HEK293T (cell line): Measurements from ENCODE around the gene PIK3CB.
"Not testable (repeated sequence)": the region's sequence is repeated elsewhere in the genome, so short reads cannot be mapped to it uniquely, and the experiment has no call there.

Source experiments
- CTCF ChIA-PET: fragments of 350-600 bp; formaldehyde crosslinking; extraction: SDS; loops from one replicate; lab custom pipeline; 2021; ENCODE audit warnings: antibody characterized with exemption, inconsistent platforms; lab: Yijun Ruan, JAX
- POLR2A ChIA-PET: fragments of 350-600 bp; formaldehyde crosslinking; extraction: SDS; loops from one replicate; lab custom pipeline; 2020; ENCODE audit warnings: antibody characterized with exemption, inconsistent platforms; lab: Yijun Ruan, JAX
- DNase-seq: peaks from one replicate; pipeline ENCODE4 v3.0.0; 2012; ENCODE audit warnings: mixed read lengths; ENCODE audit errors: extremely low spot score
- ARNT ChIP-seq: fragments of 450-650 bp; IDR thresholded peaks from 2 replicates; pipeline ENCODE4 v1.6.1; 2017; ENCODE audit warnings: mild to moderate bottlenecking
- BHLHE40 ChIP-seq: fragments of 450-650 bp; IDR thresholded peaks from 2 replicates; pipeline ENCODE4 v1.6.1; 2016; ENCODE audit warnings: mild to moderate bottlenecking, moderate library complexity, borderline replicate concordance
- CTBP1 ChIP-seq: fragments of 450-650 bp; IDR thresholded peaks from 2 replicates; pipeline ENCODE4 v1.6.1; 2016; ENCODE audit warnings: borderline replicate concordance
- ELF4 ChIP-seq: fragments of 450-650 bp; IDR thresholded peaks from 2 replicates; pipeline ENCODE4 v1.6.1; 2017; ENCODE audit warnings: antibody characterized with exemption
- FOXA1 ChIP-seq: fragments of 450-650 bp; IDR thresholded peaks from 2 replicates; pipeline ENCODE4 v1.6.1; 2016; ENCODE audit warnings: mild to moderate bottlenecking
- FOXK2 ChIP-seq: fragments of 450-650 bp; IDR thresholded peaks from 2 replicates; pipeline ENCODE4 v1.6.1; 2016; ENCODE audit warnings: mild to moderate bottlenecking
- FOXM1 ChIP-seq: fragments of 450-650 bp; IDR thresholded peaks from 2 replicates; pipeline ENCODE4 v1.6.1; 2017; ENCODE audit warnings: mild to moderate bottlenecking, borderline replicate concordance
- HDGF ChIP-seq: fragments of 450-650 bp; IDR thresholded peaks from 2 replicates; pipeline ENCODE4 v1.6.1; 2017; ENCODE audit warnings: antibody characterized with exemption, borderline replicate concordance
- L3MBTL2 ChIP-seq: fragments of 450-650 bp; conservative IDR thresholded peaks from 2 replicates; pipeline ENCODE4 v1.6.1; 2016; ENCODE audit warnings: mild to moderate bottlenecking
- LEF1 ChIP-seq: fragments of 450-650 bp; IDR thresholded peaks from 2 replicates; pipeline ENCODE4 v1.6.1; 2017; ENCODE audit warnings: mild to moderate bottlenecking, borderline replicate concordance
- NFRKB ChIP-seq: fragments of 450-650 bp; IDR thresholded peaks from 2 replicates; pipeline ENCODE4 v1.6.1; 2016; ENCODE audit warnings: mild to moderate bottlenecking, moderate library complexity
- SP1 ChIP-seq: fragments of 450-650 bp; IDR thresholded peaks from 2 replicates; pipeline ENCODE4 v1.6.1; 2017
- SUZ12 ChIP-seq: fragments of 450-650 bp; IDR thresholded peaks from 2 replicates; pipeline ENCODE4 v1.6.1; 2016; ENCODE audit warnings: mild to moderate bottlenecking
- TARDBP ChIP-seq: fragments of 450-650 bp; IDR thresholded peaks from 2 replicates; pipeline ENCODE4 v1.6.1; 2016
- ZNF384 ChIP-seq: fragments of 450-650 bp; IDR thresholded peaks from 2 replicates; pipeline ENCODE4 v1.6.1; 2016
- TF ChIP-seq, protein P1 (sequence below): fragments of 450-650 bp; IDR thresholded peaks from 2 replicates; pipeline ENCODE4 v1.6.1; 2016

The PIK3CB gene

DNA sequence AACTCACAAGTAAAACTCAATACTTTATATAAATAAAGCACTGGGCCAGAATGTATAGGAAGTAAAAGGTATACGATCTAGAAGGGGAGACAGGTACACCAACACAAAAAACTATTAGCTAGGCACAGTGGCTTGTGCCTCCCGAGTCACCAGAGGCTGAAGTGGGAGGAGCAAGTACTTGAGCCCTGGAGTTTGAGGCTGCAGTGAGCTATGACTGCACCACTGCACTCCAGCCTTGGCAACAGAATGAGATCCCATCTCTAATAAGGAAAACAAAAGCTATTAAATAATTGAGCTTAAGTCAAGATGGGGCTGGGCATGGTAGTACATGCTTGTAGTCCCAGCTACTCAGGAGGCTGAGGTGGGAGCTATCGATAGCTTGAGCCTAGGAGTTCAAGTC lies 17.0 kb downstream of the PIK3CB start:
- ChIA-PET POLR2A (interaction anchor here (1.2 kb wide), 1 partner anchor 18 kb away, joined by 4 read pairs; no protein-coding TSS in a partner anchor), CTCF (no interaction called here)
- DNase-seq, result no peak
- TF ChIP-seq FOXM1, result no peak
- no peak for TF ChIP-seq LEF1
- TF ChIP-seq HDGF, result no peak

DNA sequence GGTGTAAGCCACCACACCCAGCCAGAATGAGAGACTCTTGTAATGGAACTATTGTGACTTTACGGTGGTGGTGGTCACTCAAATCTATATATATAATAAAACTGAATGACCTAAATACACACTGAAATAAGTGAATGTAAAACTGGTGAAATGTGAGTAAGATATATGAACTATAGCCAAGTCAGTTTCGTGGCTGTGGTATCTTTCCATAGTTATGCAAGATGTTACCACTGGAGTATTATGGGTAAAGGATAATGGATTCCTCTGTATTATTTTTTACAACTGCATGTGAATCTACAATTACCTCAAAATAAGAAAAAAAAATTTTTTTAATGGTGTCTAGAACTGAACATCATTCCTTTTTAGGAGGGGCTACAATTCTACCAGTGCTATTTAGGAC lies 21.9 kb downstream of the PIK3CB start:
- DNase-seq, result no peak
- ChIA-PET CTCF (no interaction called here), POLR2A (no interaction called here)
- TF ChIP-seq FOXM1, result no peak
- no peak for TF ChIP-seq HDGF
- no peak for TF ChIP-seq BHLHE40

DNA sequence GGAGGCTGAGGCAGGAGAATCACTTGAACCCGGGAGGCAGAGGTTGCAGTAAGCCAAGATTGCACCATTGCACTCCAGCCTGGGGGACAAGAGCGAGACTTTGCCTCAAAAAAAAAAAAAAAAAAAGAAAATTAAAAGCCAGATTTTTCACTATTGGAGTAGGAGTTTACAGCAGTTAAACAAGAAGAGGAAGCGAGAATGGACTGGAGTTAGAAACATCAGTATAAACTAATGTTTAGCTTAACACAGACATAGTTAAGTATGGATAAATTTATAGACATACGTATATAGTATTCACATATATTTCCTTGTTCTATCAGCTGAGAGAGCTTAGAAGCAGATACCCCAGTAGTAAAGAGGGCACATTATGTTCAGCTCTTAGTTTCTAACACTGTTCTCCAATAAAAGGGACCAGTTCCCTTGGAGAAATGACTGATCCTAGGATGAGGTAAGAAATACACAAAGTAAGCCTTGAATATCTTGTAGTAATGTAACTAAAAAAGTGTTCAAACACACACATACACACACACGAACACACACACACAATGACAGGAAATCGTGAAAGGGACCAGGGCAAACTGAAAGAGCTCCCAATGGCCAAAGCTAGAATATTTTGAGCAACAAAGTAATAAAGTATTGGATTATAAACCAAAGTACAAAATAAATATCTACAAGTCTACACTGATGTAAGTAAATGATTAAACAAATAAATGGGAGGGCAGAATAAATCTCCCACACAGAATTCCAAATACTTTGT lies 25.1 kb downstream of the PIK3CB start:
- CTCF ChIA-PET, result no interaction called here
- DNase-seq, result no peak
- no peak for TF ChIP-seq LEF1
- POLR2A ChIA-PET, result no interaction called here

DNA sequence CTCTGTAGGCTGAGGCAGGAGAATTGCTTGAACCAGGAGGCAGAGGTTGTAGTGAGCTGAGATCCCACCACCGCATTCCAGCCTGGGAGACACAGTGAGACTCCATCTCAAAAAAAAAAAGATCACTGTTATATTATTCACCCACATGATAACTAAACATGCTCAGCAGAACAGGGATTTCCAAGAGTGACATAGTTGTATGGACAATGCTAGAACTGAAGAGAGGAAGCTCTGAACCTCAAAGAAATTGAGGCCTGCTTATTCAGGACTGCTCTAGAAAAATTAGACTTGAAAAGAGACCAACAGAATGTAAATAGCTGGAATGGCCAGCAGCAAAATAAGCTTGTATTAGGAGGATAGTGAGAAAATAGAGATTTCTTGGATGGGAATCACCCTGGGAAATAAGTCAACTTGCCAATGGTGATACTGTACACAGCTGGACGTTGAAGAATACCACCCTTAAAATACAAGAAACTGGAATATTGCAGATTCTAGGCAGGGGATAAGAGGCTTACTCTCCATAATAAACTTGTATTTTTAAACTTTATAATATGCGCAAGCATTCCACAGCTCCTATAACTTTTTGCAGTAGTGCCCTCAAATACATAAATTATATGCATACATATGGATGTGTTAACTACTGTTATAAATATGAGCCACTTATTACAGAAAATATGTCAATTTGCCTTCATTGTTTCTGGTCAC lies 28.2 kb downstream of the PIK3CB start:
- ChIA-PET POLR2A (interaction anchor here (1.4 kb wide), 1 partner anchor 10 kb away, joined by 3 read pairs; no protein-coding TSS in a partner anchor), CTCF (no interaction called here)
- TF ChIP-seq, protein P1, sequence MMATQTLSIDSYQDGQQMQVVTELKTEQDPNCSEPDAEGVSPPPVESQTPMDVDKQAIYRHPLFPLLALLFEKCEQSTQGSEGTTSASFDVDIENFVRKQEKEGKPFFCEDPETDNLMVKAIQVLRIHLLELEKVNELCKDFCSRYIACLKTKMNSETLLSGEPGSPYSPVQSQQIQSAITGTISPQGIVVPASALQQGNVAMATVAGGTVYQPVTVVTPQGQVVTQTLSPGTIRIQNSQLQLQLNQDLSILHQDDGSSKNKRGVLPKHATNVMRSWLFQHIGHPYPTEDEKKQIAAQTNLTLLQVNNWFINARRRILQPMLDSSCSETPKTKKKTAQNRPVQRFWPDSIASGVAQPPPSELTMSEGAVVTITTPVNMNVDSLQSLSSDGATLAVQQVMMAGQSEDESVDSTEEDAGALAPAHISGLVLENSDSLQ, result no peak
- TF ChIP-seq ELF4, result no peak
- TF ChIP-seq SP1, result no peak
- DNase-seq, result no peak

DNA sequence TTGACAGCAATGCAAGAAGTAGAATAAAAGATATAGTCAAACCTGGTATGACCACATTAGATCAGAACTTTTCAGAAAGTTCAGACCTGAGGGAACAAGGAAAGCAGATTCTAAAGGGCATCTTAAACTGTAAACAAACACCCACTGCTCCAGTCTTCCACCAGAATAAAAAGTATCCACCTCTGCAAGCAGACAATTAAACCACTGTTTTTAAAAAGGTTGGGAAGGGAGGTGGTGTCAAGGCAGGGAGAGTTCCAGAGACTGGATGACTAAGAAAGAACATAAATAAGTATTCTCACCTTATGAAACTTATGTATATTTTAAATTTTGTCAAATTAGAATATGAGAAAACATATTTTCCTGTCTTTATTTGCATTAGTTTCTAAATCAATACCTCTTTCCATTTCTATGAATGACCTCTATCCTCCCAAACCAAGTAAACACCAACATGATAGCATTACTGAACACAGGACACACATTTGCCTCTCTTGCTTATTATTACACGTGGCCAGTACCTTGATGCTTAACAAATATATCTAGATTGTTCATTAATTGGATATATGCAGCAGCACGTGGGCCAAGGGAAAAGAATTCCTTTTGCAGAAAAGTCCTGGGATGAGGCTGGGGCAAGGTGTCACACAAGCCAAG lies 31.6 kb downstream of the PIK3CB start:
- no peak for DNase-seq
- POLR2A ChIA-PET, result no interaction called here
- no peak for TF ChIP-seq HDGF
- CTCF ChIA-PET, result no interaction called here

DNA sequence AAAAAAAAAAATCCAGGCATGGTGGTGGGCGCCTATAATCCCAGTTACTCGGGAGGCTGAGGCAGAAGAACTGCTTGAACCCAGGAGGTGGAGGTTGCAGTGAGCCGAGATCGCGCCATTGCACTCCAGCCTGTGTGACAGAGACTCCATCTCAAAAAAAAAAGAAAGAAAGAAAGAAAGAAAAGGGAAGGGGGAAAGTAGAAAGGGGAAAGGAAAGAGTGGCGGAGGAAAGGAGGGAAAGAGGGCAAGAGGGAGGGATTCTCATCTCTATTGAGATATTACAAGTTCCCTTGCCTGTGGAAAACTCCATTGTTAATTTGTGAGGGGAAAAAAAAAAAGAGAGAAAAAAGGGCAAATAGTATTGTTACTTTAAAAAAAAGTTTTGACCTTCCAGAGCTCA lies 32.5 kb downstream of the PIK3CB start:
- CTCF ChIA-PET, DNase-seq, POLR2A ChIA-PET: not testable (repeated sequence)

DNA sequence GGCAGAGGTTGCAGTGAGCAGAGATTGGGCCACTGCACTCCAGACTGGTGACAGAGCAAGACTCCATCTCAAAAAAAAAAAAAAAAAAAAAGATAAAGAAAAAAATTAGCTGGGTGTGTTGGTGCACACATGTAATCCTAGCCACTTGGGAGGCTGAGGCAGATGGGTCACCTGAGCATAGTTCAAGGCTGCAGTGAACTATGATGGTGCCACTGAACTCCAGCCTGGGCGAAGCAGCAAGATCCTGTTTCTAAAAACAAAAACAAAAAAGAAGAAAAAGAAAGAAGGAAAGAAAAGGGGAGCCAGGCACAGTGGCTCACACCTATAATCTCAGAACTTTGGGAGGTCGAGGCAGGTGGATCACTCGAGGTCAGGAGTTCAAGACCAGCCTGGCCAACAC lies 32.9 kb downstream of the PIK3CB start:
- TF ChIP-seq LEF1 (no peak), TARDBP (no peak), ARNT (no peak), FOXM1 (no peak), L3MBTL2 (no peak), BHLHE40 (no peak), FOXK2 (no peak), SP1 (no peak), FOXA1 (no peak), ELF4 (no peak), HDGF (no peak), CTBP1 (no peak), ZNF384 (no peak), SUZ12 (no peak), NFRKB (no peak)
- TF ChIP-seq, protein P1, result no peak
- CTCF ChIA-PET, result no interaction called here
- POLR2A ChIA-PET, result no interaction called here
- DNase-seq, result no peak

DNA sequence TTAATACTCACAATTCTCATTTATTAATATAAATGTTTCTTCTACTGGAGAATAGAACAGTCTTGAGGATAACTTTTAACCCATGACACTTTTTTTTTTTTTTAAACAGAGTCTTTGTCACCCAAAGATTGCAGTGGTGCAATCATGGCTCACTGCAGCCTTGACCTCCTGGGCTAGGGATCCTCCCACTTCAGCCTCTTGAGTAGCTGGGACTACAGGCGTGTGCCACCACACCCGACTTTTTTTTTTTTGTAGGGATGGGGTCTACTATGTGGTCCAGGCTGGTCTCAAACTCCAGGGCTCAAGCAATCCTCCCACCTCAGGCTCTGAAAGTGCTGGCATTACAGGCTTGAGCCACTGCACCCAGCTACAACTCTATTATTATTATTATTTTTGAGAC lies 34.5 kb downstream of the PIK3CB start:
- ChIA-PET POLR2A (no interaction called here), CTCF (no interaction called here)
- no peak for TF ChIP-seq BHLHE40
- no peak for TF ChIP-seq L3MBTL2
- no peak for TF ChIP-seq TARDBP
- TF ChIP-seq SUZ12, result no peak
- TF ChIP-seq ELF4, result no peak
- no peak for TF ChIP-seq ZNF384
- DNase-seq, result no peak
